DOHH2 (cell line): ENCODE data around the gene DDX43.

Source experiments
- H3F3A ChIP-seq: fragments of 200-600 bp; sonication (generic), shearing (Covaris generic); 2 replicates; pipeline ENCODE4 v1.6.0; 2016; ENCODE audit warnings: antibody characterized with exemption, mild to moderate bottlenecking; ENCODE audit not compliant: control insufficient read depth, insufficient read depth
- H3K27ac ChIP-seq: fragments of 200-600 bp; sonication (generic); 2 replicates; pipeline ENCODE4 v1.5.1; 2014; ENCODE audit warnings: low read depth, mild to moderate bottlenecking, low read length, moderate library complexity
- H3K27me3 ChIP-seq: fragments of 200-600 bp; sonication (generic); 2 replicates; pipeline ENCODE4 v1.6.1; 2014; ENCODE audit warnings: mild to moderate bottlenecking, low read length, mixed read lengths; ENCODE audit not compliant: control insufficient read depth
- H3K36me3 ChIP-seq: fragments of 200-600 bp; sonication (generic); 2 replicates; pipeline ENCODE4 v1.6.1; 2014; ENCODE audit warnings: mild to moderate bottlenecking, low read length, moderate library complexity, mixed read lengths; ENCODE audit not compliant: control insufficient read depth
- H3K4me1 ChIP-seq: fragments of 200-600 bp; sonication (generic); 2 replicates; pipeline ENCODE4 v1.6.1; 2014; ENCODE audit warnings: mild to moderate bottlenecking, low read length, mixed read lengths; ENCODE audit not compliant: control insufficient read depth
- H3K4me2 ChIP-seq: fragments of 200-600 bp; sonication (generic); 2 replicates; pipeline ENCODE4 v1.6.0; 2014; ENCODE audit warnings: mild to moderate bottlenecking, low read length, moderate library complexity
- H3K4me3 ChIP-seq: fragments of 200-600 bp; sonication (generic); 2 replicates; pipeline ENCODE4 v1.5.1; 2014; ENCODE audit warnings: mild to moderate bottlenecking, low read length, mixed read lengths
- H3K79me2 ChIP-seq: fragments of 200-600 bp; sonication (generic); 2 replicates; pipeline ENCODE4 v1.6.1; 2014; ENCODE audit warnings: mild to moderate bottlenecking, low read length, mixed read lengths; ENCODE audit not compliant: control insufficient read depth
- H3K9me2 ChIP-seq: fragments of 200-600 bp; sonication (generic); replicated peaks from 2 replicates; pipeline ENCODE4 v1.6.1; 2014; ENCODE audit warnings: mild to moderate bottlenecking, low read length, mixed read lengths; ENCODE audit not compliant: control insufficient read depth
- H3K9me3 ChIP-seq: fragments of 200-600 bp; sonication (generic); 2 replicates; pipeline ENCODE4 v1.6.1; 2014; ENCODE audit warnings: antibody characterized with exemption, low read length, mixed read lengths; ENCODE audit not compliant: control insufficient read depth, insufficient read depth
- H4K20me1 ChIP-seq: fragments of 200-600 bp; sonication (generic); 2 replicates; pipeline ENCODE4 v1.6.0; 2014; ENCODE audit warnings: low read depth, mild to moderate bottlenecking, antibody characterized with exemption, low read length, moderate library complexity; ENCODE audit not compliant: control insufficient read depth, insufficient read depth
- CTCF ChIP-seq: fragments of 200-600 bp; sonication (generic); IDR thresholded peaks from one replicate; pipeline ENCODE4 v1.5.1; 2014; ENCODE audit warnings: antibody characterized with exemption, mild to moderate bottlenecking, low read depth, low read length; ENCODE audit not compliant: poor library complexity, severe bottlenecking
- EZH2phosphoT487 ChIP-seq: fragments of 200-600 bp; sonication (generic); IDR thresholded peaks from 2 replicates; pipeline ENCODE4 v1.6.1; 2017; ENCODE audit warnings: borderline replicate concordance, mild to moderate bottlenecking, antibody characterized with exemption, low read length, moderate library complexity, mixed read lengths

DDX43 gene

GRCh38 chr6:73382462-73383113, 12.0 kb upstream of the DDX43 start:
- Histone ChIP-seq H3K27ac (no peak overlapping the region), H3K36me3 (no peaks in the 10 kb centered on the region), H3K4me3 (no peak overlapping the region), H3F3A (no peaks in the 10 kb centered on the region), H4K20me1 (no peaks in the 10 kb centered on the region), H3K4me2 (no peak overlapping the region), H3K9me3 (no peaks in the 10 kb centered on the region), H3K9me2 (no peaks in the 10 kb centered on the region), H3K27me3 (no peaks in the 10 kb centered on the region), H3K4me1 (no peaks in the 10 kb centered on the region), H3K79me2 (no peaks in the 10 kb centered on the region)
- no peak for TF ChIP-seq CTCF
- no peak for TF ChIP-seq EZH2phosphoT487

- H3K9me2 ChIP-seq: no peaks in the 10 kb centered on the region
- TF ChIP-seq EZH2phosphoT487: no peak
- no peak for TF ChIP-seq CTCF
- H3K36me3 ChIP-seq: no peaks in the 10 kb centered on the region
- peaks cover 6% of the 10 kb centered on the region for H3K4me1 ChIP-seq
- no peaks in the 10 kb centered on the region for H3K9me3 ChIP-seq
- peak overlapping the region; percentile 57 for H3K4me2 ChIP-seq
- H3K27ac ChIP-seq: no peak overlapping the region
- H3K27me3 ChIP-seq: peaks cover 13% of the 10 kb centered on the region
- H4K20me1 ChIP-seq: no peaks in the 10 kb centered on the region
- no peaks in the 10 kb centered on the region for H3K79me2 ChIP-seq
- H3K4me3 ChIP-seq: peak overlapping the region; percentile 65
- no peaks in the 10 kb centered on the region for H3F3A ChIP-seq
Measured at GRCh38 chr6:73388433-73388799, 6.2 kb upstream of the DDX43 start.

- peaks cover 13% of the 10 kb centered on the region for H3K27me3 ChIP-seq
- H3K9me3 ChIP-seq: no peaks in the 10 kb centered on the region
- peaks cover 6% of the 10 kb centered on the region for H3K4me1 ChIP-seq
- H3K36me3 ChIP-seq: no peaks in the 10 kb centered on the region
- H3K9me2 ChIP-seq: no peaks in the 10 kb centered on the region
- no peaks in the 10 kb centered on the region for H3F3A ChIP-seq
- TF ChIP-seq EZH2phosphoT487 (no peak), CTCF (peak; percentile 39)
- H3K4me3 ChIP-seq: peak overlapping the region; percentile 65
- no peaks in the 10 kb centered on the region for H4K20me1 ChIP-seq
- no peak overlapping the region for H3K27ac ChIP-seq
- H3K4me2 ChIP-seq: peak overlapping the region; percentile 57
- no peaks in the 10 kb centered on the region for H3K79me2 ChIP-seq
Measured at GRCh38 chr6:73388800-73389512, 5.7 kb upstream of the DDX43 start.
